Skeletal muscle tissue (tissue), 4 donors: ENCODE measurements around the gene MRPL20. TPM values are rescaled to one million over a fixed set of nuclear protein-coding genes. Genes with fewer than 3 reads are reported as not detected.
A peak's percentile ranks its signal among the peaks of the same experiment; 100 is the strongest.

Experiments
- H3K27ac ChIP-seq: one replicate; pipeline ENCODE4 v1.7.0; 2013; ENCODE audit warnings: mild to moderate bottlenecking, low read depth, low read length, inconsistent platforms
- H3K27me3 ChIP-seq, 3 donors: one replicate each; pipeline ENCODE4 v1.7.0; 2013; ENCODE audit warnings: low read length in 3 of 3; ENCODE audit not compliant: control insufficient read depth in 3 of 3, insufficient read depth in 3 of 3
- H3K36me3 ChIP-seq, 3 donors: one replicate each; pipeline ENCODE4 v1.7.0; 2013; ENCODE audit warnings: low read length in 3 of 3; ENCODE audit not compliant: control insufficient read depth in 3 of 3, insufficient read depth in 3 of 3
- H3K4me1 ChIP-seq, 3 donors: one replicate each; pipeline ENCODE4 v1.7.0; 2013; ENCODE audit warnings: low read length in 3 of 3, mild to moderate bottlenecking in 3 of 3; ENCODE audit not compliant: control insufficient read depth in 3 of 3, insufficient read depth in 3 of 3
- H3K4me3 ChIP-seq, 3 donors: one replicate each; pipeline ENCODE4 v1.7.0; 2013; ENCODE audit warnings: low read length in 3 of 3
- H3K9ac ChIP-seq, 3 donors: one replicate each; pipeline ENCODE4 v1.7.0; 2013; ENCODE audit warnings: low read length in 3 of 3, mild to moderate bottlenecking in 3 of 3, moderate library complexity in 2 of 3, low read depth in 1 of 3
- H3K9me3 ChIP-seq, 3 donors: one replicate each; pipeline ENCODE4 v1.7.0; 2013; ENCODE audit warnings: low read length in 3 of 3; ENCODE audit not compliant: control insufficient read depth in 3 of 3
- total RNA-seq: library from RNA; depleted of rRNA; stranded (reverse); fragments of >200 nt; gene quantifications from one replicate; pipeline ENCODE4 v1.2.3, GENCODE V29; 2014
- donor health status: Osteomylitis.

MRPL20 gene
- total RNA-seq, 1 donor from 2014 or later: 75.7 TPM

GRCh38 chr1:1365875-1366698 is 41.0 kb downstream of the MRPL20 start:
- Histone ChIP-seq H3K27ac (no peak overlapping the region), H3K4me1 (peaks cover 5 to 11% (median 9%) of the 10 kb centered on the region in 3 donors), H3K4me3 (no peak overlapping the region), H3K9ac (no peak overlapping the region), H3K9me3 (no peaks in the 10 kb centered on the region), H3K36me3 (no peaks in the 10 kb centered on the region), H3K27me3 (peaks cover 0 to 12% (median 2%) of the 10 kb centered on the region in 3 donors)

DNA sequence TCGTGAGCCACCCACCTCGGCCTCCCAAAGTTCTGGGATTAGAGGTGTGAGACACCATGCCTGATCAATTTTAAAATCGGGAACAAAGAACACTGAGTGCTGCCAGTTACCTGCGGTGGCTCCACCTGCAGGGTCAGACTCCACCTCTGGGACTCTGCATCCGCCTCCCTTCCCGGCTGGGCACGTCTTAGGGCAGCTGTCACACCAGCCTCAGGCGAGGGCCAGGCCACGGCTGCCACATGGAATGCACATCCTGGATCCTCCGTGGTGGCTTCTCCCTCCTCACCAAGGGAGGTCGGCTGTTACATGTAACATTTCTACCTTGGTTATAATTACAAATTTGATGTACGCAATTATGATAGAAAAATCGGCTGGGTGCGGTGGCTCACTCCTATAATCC is 42.8 kb downstream of the MRPL20 start:
- no peak overlapping the region for H3K9ac ChIP-seq
- H3K36me3 ChIP-seq: no peaks in the 10 kb centered on the region
- no peak overlapping the region for H3K4me3 ChIP-seq
- peaks cover 0 to 24% (median 5%) of the 10 kb centered on the region in 3 donors for H3K27me3 ChIP-seq
- no peak overlapping the region for H3K27ac ChIP-seq
- peaks cover 18 to 28% (median 22%) of the 10 kb centered on the region in 3 donors for H3K4me1 ChIP-seq
- no peaks in the 10 kb centered on the region for H3K9me3 ChIP-seq

DNA sequence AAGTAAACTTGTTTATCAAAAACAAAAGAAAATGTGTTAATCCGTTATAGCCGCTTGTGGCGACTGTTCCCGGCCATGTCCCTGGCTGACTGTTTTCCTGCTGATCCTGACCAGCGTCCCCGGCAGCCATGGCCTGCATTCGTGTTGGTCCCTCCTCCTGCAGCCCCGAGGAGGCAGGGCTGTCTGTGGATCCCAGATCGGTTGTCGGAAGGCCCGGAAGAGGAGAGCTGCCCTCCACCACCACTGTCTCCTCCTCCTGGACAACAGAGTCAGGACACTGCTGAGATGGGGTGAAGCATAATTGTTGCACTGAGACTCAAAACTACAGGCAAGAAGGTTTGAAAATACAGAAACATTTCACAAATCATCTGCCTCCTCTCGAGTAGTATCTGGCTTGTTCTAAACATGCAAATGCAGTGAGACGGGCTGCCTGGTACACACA is 45.1 kb downstream of the MRPL20 start:
- no peaks in the 10 kb centered on the region for H3K36me3 ChIP-seq
- H3K9ac ChIP-seq: peak overlapping the region; percentile 50 to 60 (median 54)

DNA sequence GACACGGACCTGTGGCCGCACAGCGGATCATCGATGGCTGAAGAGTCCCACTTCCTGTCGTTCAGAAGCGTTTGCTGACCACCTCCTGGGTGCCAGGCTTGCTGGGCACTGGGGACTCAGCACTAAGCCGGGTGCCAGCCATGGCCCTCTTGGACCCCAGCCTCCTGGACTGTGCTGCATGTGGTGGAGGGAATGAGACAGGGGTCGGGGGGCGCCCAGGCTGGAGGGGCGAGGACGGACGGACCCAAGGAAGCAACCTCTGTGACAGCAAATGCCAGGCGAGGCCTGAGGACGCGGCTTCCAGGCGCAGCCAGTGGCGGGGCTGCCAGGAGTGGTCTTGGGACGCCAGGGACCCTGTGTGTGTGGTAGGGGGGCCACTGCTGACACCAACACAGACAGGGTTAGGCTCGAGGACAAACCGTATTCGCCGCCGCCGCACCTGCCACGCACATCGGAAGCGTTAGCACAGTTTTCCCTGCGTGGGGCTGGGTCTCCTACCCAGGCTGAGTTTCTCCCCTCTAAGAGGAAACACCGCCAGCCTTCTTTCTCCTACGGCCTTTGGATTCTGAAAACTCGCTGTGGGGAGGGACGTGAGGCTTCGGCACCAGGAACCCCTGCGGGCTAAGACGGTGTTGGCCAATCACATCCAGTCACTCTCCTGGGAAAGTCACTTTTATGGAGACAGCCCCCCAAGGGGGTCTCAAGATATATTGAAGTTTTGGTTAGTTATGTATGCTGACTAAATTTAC is 45.7 kb downstream of the MRPL20 start:
- Histone ChIP-seq H3K9me3 (no peaks in the 10 kb centered on the region), H3K27me3 (peaks cover 0 to 46% (median 16%) of the 10 kb centered on the region in 3 donors), H3K4me1 (peaks cover 27 to 50% (median 38%) of the 10 kb centered on the region in 3 donors), H3K27ac (peak overlapping the region; percentile 62), H3K36me3 (no peaks in the 10 kb centered on the region), H3K9ac (peak overlapping the region; percentile 50 to 63 (median 60)), H3K4me3 (peak overlapping the region; percentile 9 to 70 (median 66))

More for the DNA sequence above, 45.1 kb downstream of the MRPL20 start:
- Histone ChIP-seq H3K9me3 (no peaks in the 10 kb centered on the region), H3K4me3 (peak overlapping the region in 1 of 3 donors; percentile 16), H3K27me3 (peaks cover 0 to 42% (median 12%) of the 10 kb centered on the region in 3 donors), H3K27ac (peak overlapping the region; percentile 62), H3K4me1 (peaks cover 23 to 46% (median 34%) of the 10 kb centered on the region in 3 donors)

GRCh38 chr1:1360506-1361169 is 46.5 kb downstream of the MRPL20 start:
- peak overlapping the region in 2 of 3 donors; percentile 60 to 63 for H3K9ac ChIP-seq
- peak overlapping the region; percentile 62 for H3K27ac ChIP-seq
- peak overlapping the region; percentile 9 to 70 (median 66) for H3K4me3 ChIP-seq
- H3K4me1 ChIP-seq: peaks cover 27 to 50% (median 38%) of the 10 kb centered on the region in 3 donors
- H3K9me3 ChIP-seq: no peaks in the 10 kb centered on the region
- no peaks in the 10 kb centered on the region for H3K36me3 ChIP-seq
- H3K27me3 ChIP-seq: peaks cover 0 to 46% (median 16%) of the 10 kb centered on the region in 3 donors

GRCh38 chr1:1359664-1360468 is 47.2 kb downstream of the MRPL20 start:
- Histone ChIP-seq H3K36me3 (no peaks in the 10 kb centered on the region), H3K9ac (peak overlapping the region; percentile 6 to 57 (median 57)), H3K27ac (peak overlapping the region; percentile 77), H3K27me3 (peaks cover 0 to 47% (median 16%) of the 10 kb centered on the region in 3 donors), H3K9me3 (no peaks in the 10 kb centered on the region), H3K4me3 (no peak overlapping the region), H3K4me1 (peaks cover 28 to 50% (median 38%) of the 10 kb centered on the region in 3 donors)

GRCh38 chr1:1359308-1359663 is 47.8 kb downstream of the MRPL20 start:
- peaks cover 0 to 53% (median 20%) of the 10 kb centered on the region in 3 donors for H3K27me3 ChIP-seq
- no peaks in the 10 kb centered on the region for H3K9me3 ChIP-seq
- no peak overlapping the region for H3K4me3 ChIP-seq
- H3K4me1 ChIP-seq: peaks cover 31 to 50% (median 38%) of the 10 kb centered on the region in 3 donors
- peak overlapping the region; percentile 32 to 79 (median 33) for H3K9ac ChIP-seq
- H3K36me3 ChIP-seq: no peaks in the 10 kb centered on the region
- peak overlapping the region; percentile 77 for H3K27ac ChIP-seq

DNA sequence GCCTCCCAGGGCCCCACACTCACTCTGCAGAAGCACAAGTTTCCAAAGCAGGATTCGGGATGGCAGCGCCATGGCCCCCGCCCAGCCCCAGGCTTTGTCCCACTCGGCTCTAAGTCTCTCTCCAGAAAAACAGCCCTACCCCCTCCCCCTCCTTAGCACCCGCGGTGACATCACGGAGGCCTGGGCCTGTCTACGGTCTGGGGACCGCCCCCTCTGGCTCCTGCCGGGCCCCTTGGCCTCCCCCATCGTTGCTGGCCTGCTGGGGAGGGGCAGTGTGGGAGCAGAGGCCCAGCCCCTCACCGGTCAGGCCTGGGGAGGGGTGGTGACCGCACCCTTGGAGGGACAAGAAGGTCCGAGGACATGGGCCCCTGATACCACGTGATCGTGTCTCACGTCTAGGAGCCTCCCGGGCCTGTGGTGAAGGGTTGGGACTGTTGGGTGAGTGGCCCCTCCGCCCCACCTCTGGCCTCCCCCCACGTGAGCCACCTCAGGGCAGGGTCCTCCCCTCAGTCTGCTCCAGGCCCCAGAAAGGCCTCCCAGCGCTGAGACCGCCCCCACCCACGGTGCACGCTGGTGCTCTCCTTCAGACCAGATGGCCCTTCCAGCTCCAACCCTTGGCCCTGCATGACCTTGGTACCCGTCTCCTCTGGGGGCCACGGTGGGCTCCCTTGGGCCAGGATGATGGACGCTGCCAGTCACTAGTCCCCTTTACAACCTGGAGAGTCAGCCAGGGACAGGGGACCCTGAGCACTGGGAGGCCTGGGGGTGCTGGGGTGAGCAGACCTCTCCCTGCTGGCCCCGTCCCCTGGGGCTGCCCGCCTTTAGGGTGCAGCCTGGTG is 48.4 kb downstream of the MRPL20 start, which contains the start of gene MXRA8:
MXRA8 (minus strand) TSS at position 123 of the 839 bp plus-strand sequence; CDS start at position 72, 51 bp downstream.
- H3K36me3 ChIP-seq: peaks cover 0 to 2% (median 0%) of the 10 kb centered on the region in 3 donors
- peak within 1 kb of the TSS; percentile 37 to 69 (median 61) for H3K4me3 ChIP-seq
- peaks cover 33 to 50% (median 40%) of the 10 kb centered on the region in 3 donors for H3K4me1 ChIP-seq
- H3K27me3 ChIP-seq: peaks cover 0 to 59% (median 25%) of the 10 kb centered on the region in 3 donors
- H3K9me3 ChIP-seq: no peaks in the 10 kb centered on the region
- peak within 1 kb of the TSS; percentile 77 for H3K27ac ChIP-seq
- H3K9ac ChIP-seq: peak within 1 kb of the TSS; percentile 62 to 79 (median 74)
